Measurements from ENCODE around the gene SPRN.

GRCh38 chr10:133403784-133404183, 20.6 kb downstream of the SPRN start:
- TF ChIP-seq POLR2AphosphoS5 (IDR thresholded peaks at IDR 0.05) (no peak), POLR2A (IDR thresholded peaks at IDR 0.05) (no peak)

All from stomach (tissue), 4 donors.